ENCODE data around the gene RARS1.

DNA sequence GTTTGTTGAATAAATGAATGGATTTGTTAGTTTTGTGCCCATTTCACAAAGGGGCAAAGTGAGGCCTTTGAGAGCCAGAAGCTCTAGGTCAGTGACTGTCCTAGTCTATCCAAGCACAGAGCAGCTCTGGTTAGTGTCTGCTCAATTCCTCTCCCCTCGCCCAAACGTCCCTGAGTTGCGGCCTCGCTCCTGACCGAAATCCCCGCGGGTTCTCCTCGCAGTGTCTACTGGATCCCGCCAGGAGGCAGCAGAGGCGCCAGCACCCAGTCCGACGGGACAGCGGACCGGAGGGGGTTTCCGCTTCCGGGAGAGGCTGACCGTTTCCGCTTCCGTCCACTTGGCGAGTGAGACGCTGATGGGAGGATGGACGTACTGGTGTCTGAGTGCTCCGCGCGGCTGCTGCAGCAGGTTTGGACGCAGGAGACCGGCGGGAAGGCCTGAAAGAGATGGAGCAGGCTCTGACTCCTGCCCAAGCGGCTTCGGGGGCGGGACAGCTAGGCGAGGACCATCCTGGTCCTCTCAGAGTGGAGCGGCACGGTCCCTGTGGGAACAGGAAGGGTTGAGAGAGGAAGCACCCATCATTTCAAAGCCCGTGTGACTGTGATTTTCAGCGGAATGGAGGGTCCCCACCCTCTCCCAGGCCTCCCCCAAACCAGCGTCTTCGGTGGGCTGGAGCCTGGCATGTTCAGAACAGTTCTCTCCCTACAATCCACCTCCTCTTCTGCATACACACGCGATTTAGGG, at the start of gene RARS1:
- TF ChIP-seq RFX5 (IDR thresholded peaks at IDR 0.05; ENCODE audit: borderline replicate concordance, low read depth, low read length) = no peak
- 0 out of 2 replicates have a peak, but pooled peaks have one; percentile 39 for TF ChIP-seq JUND (IDR thresholded peaks at IDR 0.05; ENCODE audit: low read length)
- TF ChIP-seq CEBPB (IDR thresholded peaks at IDR 0.05; ENCODE audit: low read depth, low read length) = no peak
- no peak for TF ChIP-seq EZH2 (IDR thresholded peaks at IDR 0.05; ENCODE audit: low read depth, low read length, severe bottlenecking)
